A549 (cell line): ENCODE data around the gene C6. TPM values are rescaled to one million over a fixed set of nuclear protein-coding genes. Genes with fewer than 3 reads are reported as not detected.

Source experiments
- ATAC-seq, 2 experiments: fragments of 200-7000 bp in 1 of 2; fragments of >200 bp in 1 of 2; cut with Nextera tagmentation in 1 of 2; cut with Tn5 transposase in 1 of 2; 3 replicates each; pipeline versions ENCODE4 v1.8.0 to v1.9.1; 2018 to 2020; ENCODE audit warnings: mild to moderate bottlenecking in 1 of 2, moderate library complexity in 1 of 2
- CTCF ChIA-PET: fragments of 300-600 bp; sonication (Branson Sonifier 250); formaldehyde crosslinking; extraction: SDS; loops from one replicate; lab custom pipeline; 2021; ENCODE audit warnings: antibody characterized with exemption, inconsistent platforms; lab: Yijun Ruan, JAX
- POLR2A ChIA-PET: fragments of 350-600 bp; formaldehyde crosslinking; extraction: SDS; loops from one replicate; lab custom pipeline; 2021; ENCODE audit warnings: antibody characterized with exemption, inconsistent platforms; lab: Yijun Ruan, JAX
- DNase-seq, 2 experiments: peaks; one replicate each; pipeline versions ENCODE4 v3.0.0 to v3.0.0-alpha.2; 2011 to 2016; ENCODE audit warnings: low read depth in 1 of 2, low spot score in 1 of 2
- FAIRE-seq: peaks from 2 replicates; lab custom pipeline; 2011; peaks lifted over from hg19 to GRCh38; lab: Jason Lieb, UNC
- H3K27ac ChIP-seq, 2 experiments: fragments of >200 bp; sonication (Bioruptor Twin); formaldehyde crosslinking; 3 replicates each; pipeline ENCODE4 v1.5.1; 2016 to 2017
- H3K4me1 ChIP-seq: fragments of >200 bp; sonication (Bioruptor Twin); formaldehyde crosslinking; 3 replicates; pipeline ENCODE4 v1.6.1; 2016
- H3K4me2 ChIP-seq: fragments of >200 bp; sonication (Bioruptor Twin); formaldehyde crosslinking; 3 replicates; pipeline ENCODE4 v1.6.1; 2016
- H3K4me3 ChIP-seq: fragments of >200 bp; sonication (Bioruptor Twin); formaldehyde crosslinking; 3 replicates; pipeline ENCODE4 v1.5.1; 2016
- H3K9me3 ChIP-seq: fragments of >200 bp; sonication (Bioruptor Twin); formaldehyde crosslinking; 3 replicates; pipeline ENCODE4 v1.6.1; 2016
- BCL3 ChIP-seq: fragments of >200 bp; sonication (Bioruptor Twin); formaldehyde crosslinking; IDR thresholded peaks from 3 replicates; pipeline ENCODE4 v1.6.1; 2016
- BHLHE40 ChIP-seq: IDR thresholded peaks from 2 replicates; pipeline ENCODE4 v1.6.1; 2012; ENCODE audit warnings: low read depth, low read length, inconsistent platforms
- CBX8 ChIP-seq: fragments of 200-600 bp; sonication (generic); IDR thresholded peaks from 2 replicates; pipeline ENCODE4 v1.6.1; 2016
- CHD2 ChIP-seq: fragments of 150-350 bp; IDR thresholded peaks from 2 replicates; pipeline ENCODE4 v1.6.1; 2014; ENCODE audit warnings: low read length; ENCODE audit not compliant: partially characterized antibody
- CTCF ChIP-seq: fragments of >200 bp; sonication (Bioruptor Twin); formaldehyde crosslinking; IDR thresholded peaks from 3 replicates; pipeline ENCODE4 v1.5.1; 2016
- E2F6 ChIP-seq: IDR thresholded peaks from 2 replicates; pipeline ENCODE4 v1.6.1; 2012; ENCODE audit warnings: low read depth, borderline replicate concordance
- EHF ChIP-seq: fragments of 250-450 bp; sonication (Bioruptor Pico); IDR thresholded peaks from 2 replicates; pipeline ENCODE4 v1.5.0; 2020; ENCODE audit warnings: mild to moderate bottlenecking
- FOXS1 ChIP-seq: fragments of 250-450 bp; sonication (Bioruptor Pico); IDR thresholded peaks from 2 replicates; pipeline ENCODE4 v1.5.0; 2020; ENCODE audit warnings: mild to moderate bottlenecking, moderate library complexity
- HMGXB4 ChIP-seq: fragments of 250-450 bp; sonication (Bioruptor Pico); IDR thresholded peaks from 2 replicates; pipeline ENCODE4 v1.5.0; 2021; ENCODE audit warnings: mild to moderate bottlenecking, moderate library complexity, borderline replicate concordance
- HOXA7 ChIP-seq: fragments of 250-450 bp; sonication (Bioruptor Pico); IDR thresholded peaks from 2 replicates; pipeline ENCODE4 v1.5.0; 2020; ENCODE audit warnings: mild to moderate bottlenecking, moderate library complexity
- HOXB13 ChIP-seq: fragments of 250-450 bp; sonication (Bioruptor Pico); IDR thresholded peaks from 2 replicates; pipeline ENCODE4 v1.5.0; 2020; ENCODE audit warnings: low read depth, mild to moderate bottlenecking, moderate library complexity
- HOXB5 ChIP-seq: fragments of 250-450 bp; sonication (Bioruptor Pico); IDR thresholded peaks from 2 replicates; pipeline ENCODE4 v1.5.0; 2020; ENCODE audit warnings: mild to moderate bottlenecking, moderate library complexity
- JUNB ChIP-seq: fragments of >200 bp; sonication (Bioruptor Twin); formaldehyde crosslinking; IDR thresholded peaks from 2 replicates; pipeline ENCODE4 v1.6.1; 2016
- MAFK ChIP-seq: fragments of 450-650 bp; IDR thresholded peaks from 2 replicates; pipeline ENCODE4 v1.6.1; 2014; ENCODE audit not compliant: partially characterized antibody
- MYC ChIP-seq: IDR thresholded peaks from 2 replicates; pipeline ENCODE4 v1.6.1; 2012; ENCODE audit warnings: mild to moderate bottlenecking, inconsistent platforms, low read length, improper control_type of control experiment, borderline replicate concordance
- NFE2L2 ChIP-seq: fragments of 150-350 bp; conservative IDR thresholded peaks from 2 replicates; pipeline ENCODE4 v1.6.1; 2014; ENCODE audit warnings: low read length
- NR3C1 ChIP-seq: fragments of >200 bp; sonication (Bioruptor Twin); formaldehyde crosslinking; IDR thresholded peaks from 3 replicates; pipeline ENCODE4 v1.6.1; 2017
- PBX3 ChIP-seq: IDR thresholded peaks from 2 replicates; pipeline ENCODE4 v1.6.1; 2012
- POLR2A ChIP-seq: IDR thresholded peaks from 2 replicates; pipeline ENCODE4 v1.6.1; 2012; ENCODE audit warnings: mild to moderate bottlenecking, low read length
- RARB ChIP-seq: fragments of 250-450 bp; sonication (Bioruptor Pico); IDR thresholded peaks from 2 replicates; pipeline ENCODE4 v1.8.0; 2021; ENCODE audit warnings: mild to moderate bottlenecking, moderate library complexity
- RCOR1 ChIP-seq: fragments of 150-350 bp; IDR thresholded peaks from 2 replicates; pipeline ENCODE4 v1.6.1; 2014; ENCODE audit warnings: antibody characterized with exemption, low read length, low read depth
- USF2 ChIP-seq: fragments of 450-650 bp; IDR thresholded peaks from 2 replicates; pipeline ENCODE4 v1.6.1; 2014; ENCODE audit warnings: antibody characterized with exemption
- ZFP36 ChIP-seq: fragments of 450-650 bp; IDR thresholded peaks from 2 replicates; pipeline ENCODE4 v1.6.1; 2014; ENCODE audit warnings: borderline replicate concordance; ENCODE audit not compliant: partially characterized antibody
- ZNF302 ChIP-seq: fragments of 250-450 bp; sonication (Bioruptor Pico); IDR thresholded peaks from 2 replicates; pipeline ENCODE4 v1.9.0; 2021; ENCODE audit warnings: inconsistent platforms, mild to moderate bottlenecking, moderate library complexity
- ZSCAN20 ChIP-seq: fragments of 250-450 bp; sonication (Bioruptor Pico); IDR thresholded peaks from 2 replicates; pipeline ENCODE4 v1.8.0; 2022; ENCODE audit warnings: mild to moderate bottlenecking, moderate library complexity
- WGBS: methylation state at CpG from one replicate; pipeline ENCODE4 v1.1.6; 2017; ENCODE audit errors: missing lambda C conversion rate; 5-methylcytosine and 5-hydroxymethylcytosine counted together
- polyA plus RNA-seq, 4 experiments: library from polyadenylated mRNA; depleted of rRNA in 3 of 4; stranded (reverse); fragments of >200 nt; fragmentation: RNase III in 1 of 4; extraction: RNeasy Plus Mini Kit Qiagen cat#74134 plus additional on column Dnase treatment in 1 of 4; gene quantifications; 2 replicates in 3 of 4; 3 replicates in 1 of 4; pipeline ENCODE4 v1.2.3, GENCODE V29; 2011 to 2017

C6 gene
- polyA plus RNA-seq, 2 of the 4 experiments (the other 2 are of a cell fraction), result not detected

- CTCF ChIA-PET, result no interaction called here
- ATAC-seq (no peak), FAIRE-seq (no peak), DNase-seq (no peak)
- POLR2A ChIA-PET, result no interaction called here
- Histone ChIP-seq H3K4me3 (no peak overlapping the region), H3K4me1 (no peaks in the 10 kb centered on the region), H3K4me2 (no peak overlapping the region), H3K27ac (no peak overlapping the region), H3K9me3 (no peaks in the 10 kb centered on the region)
- WGBS, result 40% methylated on average over 1 of the region's 1 CpG
- TF ChIP-seq MYC (no peak), ZNF302 (no peak), RCOR1 (no peak), PBX3 (no peak), NFE2L2 (no peak), BCL3 (no peak), POLR2A (no peak), RARB (CRISPR knock-in tag) (no peak), CHD2 (no peak), NR3C1 (no peak), JUNB (no peak), E2F6 (no peak), EHF (CRISPR knock-in tag) (no peak), ZFP36 (no peak), CTCF (no peak), HOXB5 (CRISPR knock-in tag) (no peak)
Measured at GRCh38 chr5:41148448-41148847, 64.9 kb downstream of the C6 start.

- peak; percentile 42 for TF ChIP-seq MAFK
- TF ChIP-seq ZFP36, result no peak
- CTCF ChIA-PET, result no interaction called here
- Histone ChIP-seq H3K4me3 (no peak overlapping the region), H3K9me3 (no peaks in the 10 kb centered on the region), H3K4me2 (no peak overlapping the region), H3K27ac (no peak overlapping the region), H3K4me1 (no peaks in the 10 kb centered on the region)
- ATAC-seq, result no peak
- DNase-seq, result no peak
- POLR2A ChIA-PET, result no interaction called here
- no peak for FAIRE-seq
- 61% methylated on average over 5 of the region's 5 CpGs for WGBS
Measured at GRCh38 chr5:41145306-41145705, 68.0 kb downstream of the C6 start.

- ChIA-PET POLR2A (no interaction called here), CTCF (no interaction called here)
- FAIRE-seq (no peak), ATAC-seq (no peak), DNase-seq (no peak)
- H3K4me3 ChIP-seq, result no peak overlapping the region
- H3K27ac ChIP-seq, result no peak overlapping the region
- 81% methylated on average over 3 of the region's 3 CpGs for WGBS
- H3K4me1 ChIP-seq, result no peaks in the 10 kb centered on the region
- H3K4me2 ChIP-seq, result no peak overlapping the region
- H3K9me3 ChIP-seq, result no peaks in the 10 kb centered on the region
- no peak for TF ChIP-seq HOXA7 (CRISPR knock-in tag)
- TF ChIP-seq CTCF, result no peak
- no peak for TF ChIP-seq CBX8
- TF ChIP-seq HOXB13 (CRISPR knock-in tag), result no peak
- TF ChIP-seq ZFP36, result no peak
- TF ChIP-seq BHLHE40, result no peak
- no peak for TF ChIP-seq FOXS1 (CRISPR knock-in tag)
- no peak for TF ChIP-seq RCOR1
- TF ChIP-seq ZSCAN20 (CRISPR knock-in tag), result no peak
- no peak for TF ChIP-seq USF2
- TF ChIP-seq HMGXB4 (CRISPR knock-in tag), result no peak
Measured at GRCh38 chr5:41143131-41143901, 70.0 kb downstream of the C6 start.
